ENCODE results near the gene SLC22A13.
A peak's percentile ranks its signal among the peaks of the same experiment; 100 is the strongest.
"Not testable (repeated sequence)": the region's sequence is repeated elsewhere in the genome, so short reads cannot be mapped to it uniquely, and the experiment has no call there.

Gene SLC22A13

DNA sequence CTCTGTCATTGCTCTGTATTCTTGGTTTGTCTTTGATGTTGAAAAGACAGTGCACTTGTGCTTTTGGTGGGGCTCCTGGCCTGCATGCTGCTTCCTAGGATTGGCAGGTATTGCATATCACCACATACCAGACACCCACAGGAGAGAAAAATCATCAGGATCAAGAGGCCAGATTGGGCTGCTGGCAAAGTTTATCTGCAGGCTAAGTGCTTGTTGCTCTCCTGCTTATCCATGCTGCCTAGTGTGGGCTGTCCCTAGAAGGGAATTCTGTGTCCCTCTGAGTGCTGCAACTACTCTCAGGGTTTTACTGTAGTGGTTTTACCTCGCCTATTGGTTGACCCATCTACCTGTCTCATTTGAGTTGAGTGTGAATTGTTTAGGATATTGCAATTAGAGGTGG is 833 bp upstream of the SLC22A13 start:
- no peak for DNase-seq

DNA sequence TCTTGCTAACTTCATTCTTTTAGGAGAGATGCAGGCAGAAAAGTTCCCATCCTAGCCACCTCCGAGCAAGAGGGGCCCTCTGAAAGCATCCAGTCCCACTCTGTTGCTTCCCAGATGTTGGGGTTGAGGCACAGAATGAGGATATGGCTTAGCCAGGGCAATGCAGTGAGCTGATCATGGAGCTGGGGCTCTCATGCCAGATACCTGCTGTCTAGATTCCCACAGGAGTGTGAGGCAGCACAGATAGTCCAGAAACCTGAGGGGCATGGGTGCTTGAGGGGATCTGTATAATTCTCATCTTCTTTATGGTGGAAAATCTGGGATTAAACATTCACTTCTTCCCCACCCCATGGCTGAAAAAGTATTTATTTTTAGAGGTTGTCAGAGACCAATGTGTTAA is 1.2 kb downstream of the SLC22A13 start:
- no peak for DNase-seq

GRCh38 chr3:38267662-38268061 is 2.0 kb downstream of the SLC22A13 start:
- DNase-seq = peak; percentile 69

- peak; percentile 7 for DNase-seq
These were observed 2.5 kb downstream of the SLC22A13 start for GRCh38 chr3:38268087-38268486.

GRCh38 chr3:38268522-38268921 is 2.9 kb downstream of the SLC22A13 start:
- DNase-seq = no peak

DNA sequence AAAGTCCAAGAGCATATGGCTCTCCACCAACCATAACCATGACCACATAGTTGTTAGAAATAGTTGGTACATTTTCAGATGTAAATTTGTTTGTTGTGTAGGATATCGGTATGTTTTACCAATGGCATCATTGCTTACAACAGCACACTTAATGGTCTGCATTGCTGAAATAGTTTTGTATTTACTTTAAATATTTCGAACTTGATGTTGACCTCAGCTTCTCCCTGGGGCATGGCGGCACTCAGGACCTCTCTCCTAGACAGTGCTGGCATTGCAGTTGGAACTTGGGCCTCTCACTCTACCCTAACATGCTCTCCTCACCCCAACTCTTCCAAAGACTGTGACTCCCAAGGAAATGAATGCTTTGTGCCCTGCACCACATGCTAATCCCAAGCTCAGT is 5.0 kb downstream of the SLC22A13 start:
- no peak for DNase-seq

GRCh38 chr3:38271553-38271952 is 5.9 kb downstream of the SLC22A13 start:
- no peak for DNase-seq

- DNase-seq = no peak
These were observed 9.4 kb downstream of the SLC22A13 start for GRCh38 chr3:38274864-38275649.

- DNase-seq = no peak
These were observed 10.0 kb downstream of the SLC22A13 start for GRCh38 chr3:38275658-38276057.

DNA sequence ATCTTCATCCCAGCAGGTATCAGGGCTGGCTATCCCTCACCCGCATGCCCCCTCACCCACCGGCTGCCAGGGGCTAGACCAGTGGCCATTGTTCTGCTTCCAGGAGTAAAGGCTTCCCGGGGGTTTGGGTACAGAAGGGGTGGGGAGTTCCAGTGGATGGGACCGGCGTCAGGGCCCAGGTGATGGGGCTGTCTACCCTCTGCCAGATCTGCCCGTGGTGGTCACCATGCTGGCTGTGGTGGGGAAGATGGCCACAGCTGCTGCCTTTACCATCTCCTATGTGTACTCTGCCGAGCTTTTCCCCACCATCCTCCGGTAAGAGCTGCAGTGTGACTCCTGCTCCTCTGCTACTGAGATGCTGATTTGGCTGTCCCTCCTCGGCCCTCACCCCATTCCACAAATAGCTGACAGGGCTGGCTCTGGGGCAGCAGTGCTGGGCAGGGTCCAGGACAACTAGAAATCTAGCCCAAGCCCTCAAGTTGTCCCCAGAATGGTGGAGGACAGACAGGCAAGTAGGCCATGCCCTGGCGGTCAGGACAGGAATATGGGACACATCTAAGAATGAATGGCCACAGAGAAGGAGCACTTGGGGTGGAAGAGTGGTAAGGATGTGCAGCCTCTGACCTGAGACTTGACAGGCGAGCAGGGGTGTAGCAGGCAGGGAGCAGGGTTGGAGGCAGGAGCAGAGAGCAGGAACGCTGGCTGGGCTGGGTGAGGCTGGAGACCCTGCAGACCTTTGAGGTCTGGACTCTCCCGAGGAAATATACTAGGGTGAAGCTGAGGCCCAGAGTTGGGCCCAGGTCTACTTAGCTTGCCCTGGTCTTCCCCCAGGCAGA is 10.7 kb downstream of the SLC22A13 start:
- no peak for DNase-seq

DNA sequence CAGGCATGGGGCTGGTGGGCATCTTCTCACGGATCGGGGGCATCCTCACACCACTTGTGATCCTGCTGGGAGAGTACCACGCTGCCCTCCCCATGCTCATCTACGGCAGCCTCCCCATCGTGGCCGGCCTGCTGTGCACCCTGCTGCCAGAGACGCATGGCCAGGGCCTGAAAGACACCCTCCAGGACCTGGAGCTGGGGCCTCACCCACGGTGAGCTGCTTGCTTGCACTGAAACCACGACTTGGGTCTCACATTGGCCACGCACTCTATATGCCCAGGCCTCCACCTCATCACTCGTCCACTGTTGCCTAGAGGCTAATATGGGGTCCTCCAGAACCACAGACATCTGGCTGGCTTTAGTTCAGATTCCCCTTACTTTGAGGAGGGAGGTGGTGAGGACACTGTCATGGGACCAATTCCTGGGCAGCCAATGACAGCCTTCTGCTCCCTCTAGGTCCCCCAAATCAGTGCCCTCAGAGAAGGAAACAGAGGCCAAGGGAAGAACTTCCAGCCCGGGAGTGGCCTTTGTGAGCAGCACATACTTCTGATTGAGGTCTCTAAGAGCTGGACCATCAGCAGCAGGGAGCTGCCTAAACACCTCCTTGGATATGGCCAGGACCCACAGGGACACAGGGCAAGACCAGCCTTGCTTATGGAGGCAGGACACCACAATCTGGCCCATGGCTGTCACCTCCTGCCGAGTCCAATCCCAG is 11.5 kb downstream of the SLC22A13 start:
- DNase-seq = no peak

- no peak for DNase-seq
These were observed 13.2 kb downstream of the SLC22A13 start for GRCh38 chr3:38278841-38279240.

DNA sequence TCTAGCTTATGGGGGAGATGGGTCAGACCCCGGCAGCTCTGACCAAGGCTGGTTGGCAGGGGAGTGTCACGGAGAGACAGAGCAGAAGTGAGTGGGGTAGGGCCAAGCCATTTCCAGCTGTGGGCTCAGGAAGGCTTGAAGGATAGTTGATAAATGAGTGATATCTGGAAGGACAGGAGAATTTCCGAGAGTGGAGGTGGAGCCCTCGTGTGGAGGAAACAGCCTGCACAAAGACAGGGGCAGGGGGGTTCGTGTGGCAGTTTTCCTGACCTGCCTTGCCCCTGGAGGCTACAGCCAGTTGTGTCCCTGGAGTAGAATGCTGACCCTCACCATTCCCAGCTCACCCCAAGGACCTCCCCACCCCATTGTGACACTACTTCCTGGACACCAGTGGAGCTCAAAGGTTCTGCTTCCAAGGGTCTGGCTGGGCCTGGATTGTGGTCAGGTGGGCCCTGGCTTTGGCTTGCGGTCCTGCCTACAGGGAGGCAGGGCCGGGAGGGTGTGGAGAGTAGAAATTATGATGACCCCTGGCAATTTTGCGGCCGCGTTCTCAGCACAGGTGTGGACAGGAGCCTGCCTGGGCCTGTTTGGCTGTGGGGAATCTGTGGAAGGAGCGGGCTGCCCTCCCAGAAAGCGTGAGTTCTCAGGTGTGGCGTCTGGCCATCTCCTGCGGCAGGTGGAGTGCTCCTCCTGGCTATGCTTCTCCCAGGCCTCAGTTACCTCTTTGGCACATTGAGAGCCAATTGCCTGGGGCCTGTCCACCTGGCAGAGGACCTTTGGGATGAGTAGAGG is 16.5 kb downstream of the SLC22A13 start, which contains the start of gene SLC22A14:
SLC22A14 (plus strand) TSS at position 400 of the 792 bp plus-strand sequence. CDS start 23,733 bp downstream, outside the sequence.
- no peak for DNase-seq

- no peak for DNase-seq
These were observed 18.5 kb downstream of the SLC22A13 start for GRCh38 chr3:38283810-38284755.

DNA sequence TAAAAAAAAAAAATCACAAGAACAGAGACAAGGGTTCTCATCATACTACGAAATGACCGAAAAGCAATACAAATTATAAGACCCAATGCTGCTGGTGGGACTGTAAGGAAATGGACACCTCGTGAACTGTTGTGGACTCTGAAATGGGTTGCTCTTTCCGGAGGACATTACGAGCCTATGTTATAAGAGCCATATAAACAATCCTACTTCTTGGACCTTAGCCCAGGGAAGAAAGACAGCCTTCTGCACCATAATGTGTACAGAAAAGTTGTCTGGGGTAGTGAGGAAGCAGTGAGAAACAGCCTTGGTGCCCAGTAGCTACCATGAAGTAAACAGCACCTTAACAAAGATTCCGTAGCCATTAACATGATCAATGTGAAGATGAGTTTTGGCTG is 19.1 kb downstream of the SLC22A13 start:
- no peak for DNase-seq

DNA sequence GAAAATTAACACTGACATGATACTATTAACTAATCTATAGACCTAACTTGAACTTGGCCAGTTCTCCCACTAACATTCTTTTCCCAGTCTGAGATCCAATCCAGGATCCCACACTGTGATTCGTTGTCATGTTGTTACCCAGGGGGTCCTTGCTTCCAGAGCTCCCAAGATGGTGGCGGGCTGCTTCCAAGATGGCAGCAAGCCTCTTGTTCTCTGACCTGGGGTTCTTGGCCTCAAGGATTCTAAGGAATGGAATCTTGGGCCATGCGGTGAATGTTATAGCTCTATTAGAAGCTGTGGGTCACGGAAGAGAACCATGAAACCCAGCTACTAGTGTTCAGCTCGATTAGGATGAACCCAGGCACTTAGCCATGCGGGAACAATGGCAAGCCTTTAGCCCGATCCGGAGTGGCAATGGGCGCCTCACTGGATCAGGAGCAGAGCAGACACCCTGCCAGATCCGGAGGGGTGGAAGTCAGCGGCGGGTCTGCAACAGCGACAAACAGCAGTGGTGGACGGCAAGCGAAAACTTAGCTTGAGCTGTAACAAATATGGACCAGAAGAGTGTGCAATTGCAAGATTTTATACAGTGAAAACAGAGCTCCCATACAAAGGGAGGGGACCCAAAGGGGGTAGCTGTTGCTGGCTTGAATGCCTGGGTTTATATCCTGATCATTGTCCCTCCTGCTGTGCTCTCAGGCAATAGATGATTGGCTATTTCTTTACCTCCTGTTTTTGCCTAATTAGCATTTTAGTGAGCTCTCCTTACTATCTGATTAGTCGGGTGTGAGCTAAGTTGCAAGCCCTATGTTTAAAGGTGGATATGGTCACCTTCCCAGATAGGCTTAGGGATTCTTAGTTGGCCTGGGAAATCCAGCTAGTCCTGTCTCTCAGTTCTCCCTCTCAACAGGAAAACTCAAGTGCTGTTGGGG is 23.9 kb downstream of the SLC22A13 start:
- DNase-seq = not testable (repeated sequence)

- not testable (repeated sequence) for DNase-seq
These were observed 31.4 kb downstream of the SLC22A13 start for GRCh38 chr3:38297053-38297452.

- DNase-seq = no peak
These were observed 31.9 kb downstream of the SLC22A13 start for GRCh38 chr3:38297537-38297936.

- no peak for DNase-seq
These were observed 32.5 kb downstream of the SLC22A13 start for GRCh38 chr3:38297947-38298711.

All from GDM1 (cell line).